Measurements from ENCODE around the gene EPX.

DNA sequence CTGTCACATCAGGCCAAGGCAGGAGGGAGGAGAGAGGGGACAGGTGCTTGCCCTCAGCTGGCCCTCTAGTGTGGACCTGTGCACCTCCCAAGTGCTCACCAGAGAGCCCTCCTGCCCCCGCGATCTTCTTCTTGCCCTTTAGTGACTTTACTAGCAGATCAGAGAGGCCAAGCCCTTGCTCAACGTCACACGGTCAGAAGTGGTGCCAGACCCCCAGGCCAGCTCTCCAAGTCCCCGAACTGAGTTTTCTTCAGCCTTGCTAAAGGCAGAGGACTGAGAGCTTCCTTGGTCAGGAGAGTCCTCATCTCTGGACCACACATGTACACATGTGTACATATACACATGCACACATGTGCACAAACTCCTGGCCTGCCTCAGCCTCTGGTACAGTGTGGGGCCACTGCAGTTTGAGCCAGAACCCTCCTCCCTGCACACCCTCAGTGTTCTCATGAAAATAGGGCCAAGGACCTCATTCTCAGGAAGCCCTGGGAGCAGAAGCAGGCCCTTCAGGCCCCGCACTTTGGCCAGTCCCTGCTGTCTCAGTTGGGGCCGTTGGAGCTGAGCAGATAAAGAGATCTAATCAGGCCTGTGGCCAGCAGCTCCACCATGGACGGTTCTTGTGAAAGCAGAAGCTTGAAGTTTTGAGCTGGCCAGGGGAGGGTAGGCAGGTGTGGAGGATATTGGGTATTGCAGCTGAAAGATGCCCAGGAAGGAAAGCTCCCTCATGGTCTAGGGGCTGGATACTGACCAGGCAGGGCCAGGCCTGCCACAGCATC is 7.4 kb upstream of the EPX start:
- TF ChIP-seq, protein P1, sequence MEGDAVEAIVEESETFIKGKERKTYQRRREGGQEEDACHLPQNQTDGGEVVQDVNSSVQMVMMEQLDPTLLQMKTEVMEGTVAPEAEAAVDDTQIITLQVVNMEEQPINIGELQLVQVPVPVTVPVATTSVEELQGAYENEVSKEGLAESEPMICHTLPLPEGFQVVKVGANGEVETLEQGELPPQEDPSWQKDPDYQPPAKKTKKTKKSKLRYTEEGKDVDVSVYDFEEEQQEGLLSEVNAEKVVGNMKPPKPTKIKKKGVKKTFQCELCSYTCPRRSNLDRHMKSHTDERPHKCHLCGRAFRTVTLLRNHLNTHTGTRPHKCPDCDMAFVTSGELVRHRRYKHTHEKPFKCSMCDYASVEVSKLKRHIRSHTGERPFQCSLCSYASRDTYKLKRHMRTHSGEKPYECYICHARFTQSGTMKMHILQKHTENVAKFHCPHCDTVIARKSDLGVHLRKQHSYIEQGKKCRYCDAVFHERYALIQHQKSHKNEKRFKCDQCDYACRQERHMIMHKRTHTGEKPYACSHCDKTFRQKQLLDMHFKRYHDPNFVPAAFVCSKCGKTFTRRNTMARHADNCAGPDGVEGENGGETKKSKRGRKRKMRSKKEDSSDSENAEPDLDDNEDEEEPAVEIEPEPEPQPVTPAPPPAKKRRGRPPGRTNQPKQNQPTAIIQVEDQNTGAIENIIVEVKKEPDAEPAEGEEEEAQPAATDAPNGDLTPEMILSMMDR (IDR thresholded peaks at IDR 0.05), result no peak
- no peak for TF ChIP-seq POLR2A (IDR thresholded peaks at IDR 0.05)
